Epithelial cell of proximal tubule (primary cell): ENCODE measurements around the gene PPFIBP2. TPM values are rescaled to one million over a fixed set of nuclear protein-coding genes. Genes with fewer than 3 reads are reported as not detected.

Experiments
- DNase-seq: peaks from one replicate; pipeline ENCODE4 v3.0.0-alpha.2; 2011; ENCODE audit warnings: low read depth
- H3K4me3 ChIP-seq: 2 replicates; pipeline ENCODE4 v1.5.1; 2011; ENCODE audit warnings: low read depth, mild to moderate bottlenecking, low read length
- total RNA-seq: library from RNA; depleted of rRNA; stranded (reverse); fragments of >200 nt; gene quantifications from 2 replicates; pipeline ENCODE4 v1.2.3, GENCODE V29; 2015
- TF ChIP-seq, protein P1 (sequence below): conservative IDR thresholded peaks from 2 replicates; pipeline ENCODE4 v1.5.1; 2012; ENCODE audit warnings: low read depth, mild to moderate bottlenecking, low read length

PPFIBP2 gene
- total RNA-seq, 1 donor from 2014 or later: 1.7 TPM

GRCh38 chr11:7621554-7621953 lies 107.8 kb downstream of the PPFIBP2 start:
- TF ChIP-seq, protein P1, sequence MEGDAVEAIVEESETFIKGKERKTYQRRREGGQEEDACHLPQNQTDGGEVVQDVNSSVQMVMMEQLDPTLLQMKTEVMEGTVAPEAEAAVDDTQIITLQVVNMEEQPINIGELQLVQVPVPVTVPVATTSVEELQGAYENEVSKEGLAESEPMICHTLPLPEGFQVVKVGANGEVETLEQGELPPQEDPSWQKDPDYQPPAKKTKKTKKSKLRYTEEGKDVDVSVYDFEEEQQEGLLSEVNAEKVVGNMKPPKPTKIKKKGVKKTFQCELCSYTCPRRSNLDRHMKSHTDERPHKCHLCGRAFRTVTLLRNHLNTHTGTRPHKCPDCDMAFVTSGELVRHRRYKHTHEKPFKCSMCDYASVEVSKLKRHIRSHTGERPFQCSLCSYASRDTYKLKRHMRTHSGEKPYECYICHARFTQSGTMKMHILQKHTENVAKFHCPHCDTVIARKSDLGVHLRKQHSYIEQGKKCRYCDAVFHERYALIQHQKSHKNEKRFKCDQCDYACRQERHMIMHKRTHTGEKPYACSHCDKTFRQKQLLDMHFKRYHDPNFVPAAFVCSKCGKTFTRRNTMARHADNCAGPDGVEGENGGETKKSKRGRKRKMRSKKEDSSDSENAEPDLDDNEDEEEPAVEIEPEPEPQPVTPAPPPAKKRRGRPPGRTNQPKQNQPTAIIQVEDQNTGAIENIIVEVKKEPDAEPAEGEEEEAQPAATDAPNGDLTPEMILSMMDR: no peak
- no peak for DNase-seq
- no peak overlapping the region for H3K4me3 ChIP-seq

- TF ChIP-seq, protein P1: no peak
- H3K4me3 ChIP-seq: no peak overlapping the region
- no peak for DNase-seq
These were observed 108.9 kb downstream of the PPFIBP2 start for GRCh38 chr11:7622721-7623120.

- no peak overlapping the region for H3K4me3 ChIP-seq
- TF ChIP-seq, protein P1: no peak
- no peak for DNase-seq
These were observed 114.9 kb downstream of the PPFIBP2 start for GRCh38 chr11:7628660-7629059.

DNA sequence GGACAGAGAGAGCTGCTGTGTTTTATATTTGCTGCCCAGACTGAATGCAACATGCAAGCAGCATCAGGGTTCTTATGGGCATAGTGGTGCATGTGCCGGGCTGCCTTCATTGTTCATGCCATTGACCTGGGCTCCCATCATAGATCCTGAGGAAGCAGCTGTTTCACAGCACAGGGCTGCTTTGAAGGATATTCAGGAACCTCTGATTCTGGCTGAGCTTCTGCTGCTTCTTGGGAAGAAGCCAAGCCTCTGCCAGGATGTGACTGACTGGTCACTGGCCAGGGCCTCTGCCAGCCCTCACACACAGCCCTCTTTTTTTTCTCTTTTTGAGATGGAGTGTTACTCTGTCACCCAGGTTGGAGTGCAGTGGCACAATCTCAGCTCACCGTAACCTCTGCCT lies 116.2 kb downstream of the PPFIBP2 start:
- no peak overlapping the region for H3K4me3 ChIP-seq
- TF ChIP-seq, protein P1: no peak
- DNase-seq: no peak

DNA sequence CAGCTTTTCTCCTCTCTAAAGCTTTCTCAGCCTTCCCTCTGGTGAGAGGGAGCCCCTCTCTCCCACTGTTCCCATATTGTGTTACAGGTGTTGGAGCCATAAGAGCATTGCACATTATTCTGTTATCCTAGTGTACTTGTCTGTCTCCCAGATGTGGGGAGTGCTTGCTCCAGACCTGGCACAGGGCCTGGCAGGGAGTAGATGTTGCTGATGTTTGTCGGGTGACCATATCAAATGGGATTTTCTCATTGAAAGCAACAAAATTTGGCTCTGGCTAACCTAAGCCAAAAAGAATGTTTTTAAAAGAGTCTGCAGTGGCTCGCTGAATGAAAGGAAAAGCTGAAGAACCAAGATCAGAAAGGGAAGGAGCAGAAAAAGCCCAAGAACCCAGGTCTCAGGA lies 118.4 kb downstream of the PPFIBP2 start:
- no peak for DNase-seq
- no peak overlapping the region for H3K4me3 ChIP-seq
- TF ChIP-seq, protein P1: no peak

DNA sequence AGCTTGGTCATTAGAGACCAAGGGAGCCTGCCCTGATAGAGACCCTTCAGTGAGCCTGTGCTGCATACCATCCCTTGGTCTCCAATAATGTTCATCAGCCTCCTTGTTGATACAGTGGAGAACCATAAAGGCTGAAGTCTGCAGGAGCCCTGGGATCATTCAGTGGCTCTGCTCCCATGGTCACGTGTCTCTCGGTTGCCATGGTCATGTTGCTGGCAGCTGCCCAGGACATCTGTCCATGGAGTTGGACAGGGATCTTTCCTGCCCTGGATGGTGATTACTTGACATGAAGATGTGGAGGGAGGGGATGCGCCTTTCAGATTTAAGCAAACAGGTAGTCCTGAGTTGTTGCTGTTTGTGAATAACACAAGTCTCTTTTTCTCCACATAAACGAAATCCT lies 121.3 kb downstream of the PPFIBP2 start:
- TF ChIP-seq, protein P1: no peak
- no peak overlapping the region for H3K4me3 ChIP-seq
- DNase-seq: no peak

DNA sequence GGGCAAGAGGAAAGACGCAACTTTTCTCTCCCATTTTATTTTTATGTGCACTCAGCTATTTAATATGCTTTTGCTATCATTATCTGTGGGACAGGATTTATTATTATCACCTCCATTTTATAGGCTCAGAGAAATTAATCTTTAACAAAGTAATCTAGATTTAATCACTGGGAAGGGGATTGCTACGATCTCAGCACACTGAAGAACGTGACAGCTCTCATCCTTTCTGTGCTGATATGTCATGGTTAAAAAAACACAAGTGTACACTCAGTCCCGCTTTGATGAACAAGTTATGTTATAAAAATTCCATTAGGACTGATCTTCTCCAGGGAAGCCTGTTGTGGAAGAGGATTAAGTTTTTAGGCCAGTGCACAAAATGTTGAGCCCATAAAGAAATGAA lies 121.9 kb downstream of the PPFIBP2 start:
- no peak overlapping the region for H3K4me3 ChIP-seq
- no peak for DNase-seq
- TF ChIP-seq, protein P1: no peak
